ENCODE data around the gene AVPR1B. TPM values are rescaled to one million over a fixed set of nuclear protein-coding genes. Genes with fewer than 3 reads are reported as not detected.

AVPR1B gene
- total and polyA plus RNA-seq, 11 donors, result not detected

DNA sequence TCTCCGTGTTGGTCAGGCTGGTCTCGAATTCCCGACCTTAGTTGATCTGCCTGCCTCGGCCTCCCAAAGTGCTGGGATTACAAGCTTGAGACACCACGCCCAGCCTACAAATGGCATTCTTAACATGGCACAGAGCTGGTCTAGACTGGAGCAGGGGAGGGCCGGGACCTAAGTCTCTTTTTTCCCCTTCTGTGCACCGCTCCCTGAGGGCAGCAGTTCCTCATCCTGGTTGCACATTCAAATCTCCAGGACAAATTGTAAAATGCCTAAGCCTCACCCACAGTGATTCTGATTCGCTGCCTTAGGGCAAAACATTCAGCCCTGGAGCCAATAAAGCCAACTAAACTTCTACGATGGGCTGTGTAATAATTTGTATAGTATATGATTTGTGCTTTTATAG, 10.1 kb upstream of the AVPR1B start:
- DNase-seq, result no peak
- TF ChIP-seq, protein P1, sequence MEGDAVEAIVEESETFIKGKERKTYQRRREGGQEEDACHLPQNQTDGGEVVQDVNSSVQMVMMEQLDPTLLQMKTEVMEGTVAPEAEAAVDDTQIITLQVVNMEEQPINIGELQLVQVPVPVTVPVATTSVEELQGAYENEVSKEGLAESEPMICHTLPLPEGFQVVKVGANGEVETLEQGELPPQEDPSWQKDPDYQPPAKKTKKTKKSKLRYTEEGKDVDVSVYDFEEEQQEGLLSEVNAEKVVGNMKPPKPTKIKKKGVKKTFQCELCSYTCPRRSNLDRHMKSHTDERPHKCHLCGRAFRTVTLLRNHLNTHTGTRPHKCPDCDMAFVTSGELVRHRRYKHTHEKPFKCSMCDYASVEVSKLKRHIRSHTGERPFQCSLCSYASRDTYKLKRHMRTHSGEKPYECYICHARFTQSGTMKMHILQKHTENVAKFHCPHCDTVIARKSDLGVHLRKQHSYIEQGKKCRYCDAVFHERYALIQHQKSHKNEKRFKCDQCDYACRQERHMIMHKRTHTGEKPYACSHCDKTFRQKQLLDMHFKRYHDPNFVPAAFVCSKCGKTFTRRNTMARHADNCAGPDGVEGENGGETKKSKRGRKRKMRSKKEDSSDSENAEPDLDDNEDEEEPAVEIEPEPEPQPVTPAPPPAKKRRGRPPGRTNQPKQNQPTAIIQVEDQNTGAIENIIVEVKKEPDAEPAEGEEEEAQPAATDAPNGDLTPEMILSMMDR (IDR thresholded peaks at IDR 0.05), result no peak
- no peak for TF ChIP-seq POLR2A (IDR thresholded peaks at IDR 0.05)
- Histone ChIP-seq H3K4me3 (no peak overlapping the region), H3K9me3 (peaks cover 0 to 4% (median 0%) of the 10 kb centered on the region in 12 donors), H3K27ac (no peak overlapping the region), H3K4me1 (peaks cover 0 to 19% (median 0%) of the 10 kb centered on the region in 12 donors), H3K36me3 (no peaks in the 10 kb centered on the region), H3K27me3 (no peaks in the 10 kb centered on the region)
- WGBS, 4 donors, result 96 to 98% (median 96%) methylated on average over 8 to 9 of the region's 9 CpGs
- no peak for ATAC-seq
- intact Hi-C loops (cut with DNase I), result no loop called here

DNA sequence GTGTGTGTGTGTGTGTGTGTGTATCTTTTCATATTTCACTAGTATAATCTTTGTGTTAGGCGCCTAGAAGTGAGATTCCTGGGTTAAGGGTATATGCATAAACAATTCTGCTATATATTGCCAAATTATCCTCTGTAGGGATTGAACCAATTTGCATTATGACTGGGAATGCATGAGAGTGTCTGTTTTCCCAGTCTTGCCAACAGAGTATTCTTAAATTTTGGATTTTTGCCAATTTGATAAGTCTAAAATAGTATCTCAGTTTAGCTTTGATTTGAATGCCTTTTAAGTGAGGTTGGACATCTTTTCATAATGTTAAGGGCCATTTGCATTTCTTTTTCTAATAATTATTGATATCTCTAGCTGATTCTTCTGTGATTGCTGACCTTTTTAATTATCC, 8.2 kb upstream of the AVPR1B start:
- H3K4me3 ChIP-seq, result no peak overlapping the region
- TF ChIP-seq, protein P1 (IDR thresholded peaks at IDR 0.05), result no peak
- no peak for TF ChIP-seq POLR2A (IDR thresholded peaks at IDR 0.05)
- no peaks in the 10 kb centered on the region for H3K27me3 ChIP-seq
- H3K4me1 ChIP-seq, result peaks cover 0 to 13% (median 0%) of the 10 kb centered on the region in 12 donors
- peaks cover 0 to 23% (median 9%) of the 10 kb centered on the region in 12 donors for H3K9me3 ChIP-seq
- intact Hi-C loops (cut with DNase I), result no loop called here
- no peaks in the 10 kb centered on the region for H3K36me3 ChIP-seq
- DNase-seq (no peak), ATAC-seq (peak in 1 of 4 donors; percentile 34)
- WGBS, 4 donors, result 83 to 91% (median 89%) methylated on average over 1 of the region's 1 CpG
- H3K27ac ChIP-seq, result no peak overlapping the region

DNA sequence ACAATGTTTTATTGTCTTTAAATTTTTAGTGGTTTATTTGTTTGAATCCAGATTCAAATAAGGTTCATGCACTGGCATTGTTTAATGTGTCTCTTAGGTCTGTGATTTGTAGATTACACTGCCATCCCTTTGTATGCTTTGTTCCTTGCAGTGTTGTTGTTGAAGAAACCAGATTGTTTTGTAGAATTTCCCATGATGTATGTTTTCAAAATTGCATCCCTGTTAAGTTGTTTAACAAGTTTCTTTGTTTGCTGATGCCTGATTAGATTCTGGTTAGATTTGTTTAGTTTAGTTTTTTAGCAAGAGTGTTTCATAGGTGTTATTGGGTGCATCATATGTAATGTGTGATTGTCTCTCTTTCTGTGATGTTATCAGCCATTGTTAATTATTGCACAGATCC, 5.5 kb upstream of the AVPR1B start:
- DNase-seq (no peak), ATAC-seq (no peak)
- TF ChIP-seq POLR2A (IDR thresholded peaks at IDR 0.05), result no peak
- TF ChIP-seq, protein P1 (IDR thresholded peaks at IDR 0.05), result no peak
- H3K4me1 ChIP-seq, result peaks cover 0 to 15% (median 3%) of the 10 kb centered on the region in 12 donors
- H3K27ac ChIP-seq, result no peak overlapping the region
- no peak overlapping the region for H3K4me3 ChIP-seq
- intact Hi-C loops (cut with DNase I), result no loop called here
- H3K27me3 ChIP-seq, result peaks cover 0 to 6% (median 0%) of the 10 kb centered on the region in 9 donors
- peaks cover 0 to 25% (median 9%) of the 10 kb centered on the region in 12 donors for H3K9me3 ChIP-seq
- no peaks in the 10 kb centered on the region for H3K36me3 ChIP-seq

DNA sequence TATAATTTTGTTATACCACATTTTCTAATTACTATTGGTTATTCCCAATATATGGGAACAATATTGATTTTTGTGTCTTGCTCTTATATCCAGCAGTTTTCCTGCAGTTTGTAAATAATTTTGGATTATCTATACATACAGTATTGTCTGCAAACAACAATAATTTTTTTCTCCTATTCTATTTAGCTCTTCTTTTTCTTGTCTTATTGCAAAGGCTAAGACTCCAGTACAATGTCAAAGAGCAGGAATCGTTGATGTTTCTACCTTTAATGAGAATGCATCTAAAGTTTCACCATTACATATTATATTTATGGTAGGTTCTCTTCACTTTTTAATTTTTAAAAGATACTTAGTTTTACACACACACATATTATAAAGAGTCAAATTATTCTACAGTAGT, 4.1 kb upstream of the AVPR1B start:
- Histone ChIP-seq H3K27ac (no peak overlapping the region), H3K36me3 (no peaks in the 10 kb centered on the region), H3K27me3 (peaks cover 0 to 18% (median 0%) of the 10 kb centered on the region in 9 donors), H3K4me1 (peaks cover 0 to 19% (median 9%) of the 10 kb centered on the region in 12 donors), H3K9me3 (peaks cover 0 to 25% (median 9%) of the 10 kb centered on the region in 12 donors), H3K4me3 (no peak overlapping the region)
- no peak for DNase-seq
- WGBS, 4 donors, result 66 to 82% (median 74%) methylated on average over 1 of the region's 1 CpG
- intact Hi-C loops (cut with DNase I), result no loop called here
- no peak for TF ChIP-seq POLR2A (IDR thresholded peaks at IDR 0.05)
- TF ChIP-seq, protein P1 (IDR thresholded peaks at IDR 0.05), result no peak
- no peak for ATAC-seq

Data from heart left ventricle (tissue), 16 donors.